Suprapubic skin (tissue), 3 donors: Measurements from ENCODE around the gene ATF6.

Experiments used
- EP300 ChIP-seq: sonication (generic); formaldehyde crosslinking; IDR thresholded peaks from one replicate; pipeline ENCODE4 v1.6.1; 2017; ENCODE audit warnings: antibody characterized with exemption
- POLR2A ChIP-seq, 2 donors: fragments of 450-650 bp; IDR thresholded peaks; one replicate each; pipeline ENCODE4 v1.6.1; 2017; ENCODE audit warnings: antibody characterized with exemption in 2 of 2, mild to moderate bottlenecking in 2 of 2, moderate library complexity in 2 of 2
- TF ChIP-seq, protein P1 (sequence below), 2 donors: fragments of 200-600 bp in 1 of 2; fragments of 450-650 bp in 1 of 2; sonication (generic) in 1 of 2; IDR thresholded peaks; one replicate each; pipeline ENCODE4 v1.5.1; 2016 to 2019; ENCODE audit warnings: antibody characterized with exemption in 2 of 2, mild to moderate bottlenecking in 1 of 2, moderate library complexity in 1 of 2

GRCh38 chr1:161981735-161982506 is 215.8 kb downstream of the ATF6 start:
- TF ChIP-seq POLR2A (IDR thresholded peaks at IDR 0.05): no peak
- TF ChIP-seq, protein P1, sequence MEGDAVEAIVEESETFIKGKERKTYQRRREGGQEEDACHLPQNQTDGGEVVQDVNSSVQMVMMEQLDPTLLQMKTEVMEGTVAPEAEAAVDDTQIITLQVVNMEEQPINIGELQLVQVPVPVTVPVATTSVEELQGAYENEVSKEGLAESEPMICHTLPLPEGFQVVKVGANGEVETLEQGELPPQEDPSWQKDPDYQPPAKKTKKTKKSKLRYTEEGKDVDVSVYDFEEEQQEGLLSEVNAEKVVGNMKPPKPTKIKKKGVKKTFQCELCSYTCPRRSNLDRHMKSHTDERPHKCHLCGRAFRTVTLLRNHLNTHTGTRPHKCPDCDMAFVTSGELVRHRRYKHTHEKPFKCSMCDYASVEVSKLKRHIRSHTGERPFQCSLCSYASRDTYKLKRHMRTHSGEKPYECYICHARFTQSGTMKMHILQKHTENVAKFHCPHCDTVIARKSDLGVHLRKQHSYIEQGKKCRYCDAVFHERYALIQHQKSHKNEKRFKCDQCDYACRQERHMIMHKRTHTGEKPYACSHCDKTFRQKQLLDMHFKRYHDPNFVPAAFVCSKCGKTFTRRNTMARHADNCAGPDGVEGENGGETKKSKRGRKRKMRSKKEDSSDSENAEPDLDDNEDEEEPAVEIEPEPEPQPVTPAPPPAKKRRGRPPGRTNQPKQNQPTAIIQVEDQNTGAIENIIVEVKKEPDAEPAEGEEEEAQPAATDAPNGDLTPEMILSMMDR (IDR thresholded peaks at IDR 0.05): no peak
- no peak for TF ChIP-seq EP300
